Right cardiac atrium (tissue), 5 donors: ENCODE data around the gene FN3KRP. TPM values are rescaled to one million over a fixed set of nuclear protein-coding genes. Genes with fewer than 3 reads are reported as not detected.

Source experiments
- ATAC-seq, 2 donors: fragments of 200-7000 bp; cut with Tn5 transposase; one replicate each; pipeline versions ENCODE4 v1.8.0 to v1.9.1; 2020; ENCODE audit warnings: moderate library complexity in 2 of 2, mild to moderate bottlenecking in 1 of 2
- DNase-seq, 3 donors: peaks; one replicate each; pipeline ENCODE4 v3.0.0-alpha.2; 2020
- H3K27ac ChIP-seq: one replicate; pipeline ENCODE4 v1.5.1; 2013; ENCODE audit warnings: mild to moderate bottlenecking, low read length, control low read depth, moderate library complexity
- H3K27me3 ChIP-seq: one replicate; pipeline ENCODE4 v1.6.1; 2013; ENCODE audit not compliant: control insufficient read depth, insufficient read depth
- H3K4me1 ChIP-seq: one replicate; pipeline ENCODE4 v1.6.1; 2013; ENCODE audit warnings: low read length; ENCODE audit not compliant: control insufficient read depth, insufficient read depth
- H3K4me3 ChIP-seq: one replicate; pipeline ENCODE4 v1.5.1; 2013; ENCODE audit warnings: low read length, control low read depth
- H3K9me3 ChIP-seq: one replicate; pipeline ENCODE4 v1.6.1; 2013; ENCODE audit warnings: low read length; ENCODE audit not compliant: control insufficient read depth
- WGBS: extraction: QIAGEN DNeasy Blood & Tissue Kit; methylation state at CpG from one replicate; pipeline ENCODE4 v1.1.7; 2013; 5-methylcytosine and 5-hydroxymethylcytosine counted together
- intact Hi-C, 4 donors: fragments of 100-400 bp; cut with DNase I; formaldehyde crosslinking; loops; one replicate each; pipeline versions ENCODE4 v1.11.0 to v1.14.0; 2022 to 2023
- polyA plus RNA-seq: library from polyadenylated mRNA; stranded (reverse); fragments of 200-250 nt; gene quantifications from one replicate; pipeline ENCODE4 v1.2.3, GENCODE V29; 2013
- total RNA-seq, 4 donors: library from RNA; stranded (reverse); fragmentation: NEBNext Ultra II Directional; extraction: Animal tissue kit (Norgen Biotek cat#: 25700); gene quantifications; one replicate each; pipeline ENCODE4 v1.2.1, GENCODE V29; 2021
- donor health status: healthy with polysubstance abuse.
- donor health status: DM: no; HTN: yes; CAD: no.
- donor health status: DM: no; HTN: no; CAD: no.
- donor health status: DM: no; HTN: yes; CAD: no; lungs with severe emphysema.
- donor health status: DM: yes; HTN: yes; CAD: no.

The FN3KRP gene
- total and polyA plus RNA-seq, 5 donors, result 10.4 to 15.0 (median 14.1) TPM

DNA sequence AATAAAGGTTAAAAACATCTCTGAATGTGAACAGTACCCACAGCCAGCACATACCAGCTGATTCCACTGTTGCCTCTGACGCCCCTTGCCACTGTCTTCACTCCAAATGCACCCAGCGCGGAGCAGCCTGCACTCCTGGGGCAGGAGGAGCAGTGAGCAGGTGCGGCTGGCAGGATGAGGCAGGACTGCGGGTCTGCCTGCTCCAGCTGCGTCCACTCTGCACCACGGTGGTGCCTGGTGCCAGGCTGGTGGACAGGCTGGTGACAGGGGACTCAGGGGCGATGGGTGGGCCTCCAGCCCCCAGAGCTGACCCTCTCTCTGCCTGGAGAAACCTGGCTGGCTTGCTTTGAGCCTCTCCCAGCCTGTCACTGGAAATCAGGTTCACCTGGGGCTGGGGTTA is 27.4 kb upstream of the FN3KRP start:
- Histone ChIP-seq H3K4me3 (no peak overlapping the region), H3K27me3 (no peaks in the 10 kb centered on the region), H3K9me3 (no peaks in the 10 kb centered on the region), H3K27ac (no peak overlapping the region), H3K4me1 (no peaks in the 10 kb centered on the region)
- intact Hi-C loops, result no loop called here
- DNase-seq (peak in 1 of 3 donors; percentile 17), ATAC-seq (no peak)
- WGBS, result 91% methylated on average over 8 of the region's 8 CpGs

DNA sequence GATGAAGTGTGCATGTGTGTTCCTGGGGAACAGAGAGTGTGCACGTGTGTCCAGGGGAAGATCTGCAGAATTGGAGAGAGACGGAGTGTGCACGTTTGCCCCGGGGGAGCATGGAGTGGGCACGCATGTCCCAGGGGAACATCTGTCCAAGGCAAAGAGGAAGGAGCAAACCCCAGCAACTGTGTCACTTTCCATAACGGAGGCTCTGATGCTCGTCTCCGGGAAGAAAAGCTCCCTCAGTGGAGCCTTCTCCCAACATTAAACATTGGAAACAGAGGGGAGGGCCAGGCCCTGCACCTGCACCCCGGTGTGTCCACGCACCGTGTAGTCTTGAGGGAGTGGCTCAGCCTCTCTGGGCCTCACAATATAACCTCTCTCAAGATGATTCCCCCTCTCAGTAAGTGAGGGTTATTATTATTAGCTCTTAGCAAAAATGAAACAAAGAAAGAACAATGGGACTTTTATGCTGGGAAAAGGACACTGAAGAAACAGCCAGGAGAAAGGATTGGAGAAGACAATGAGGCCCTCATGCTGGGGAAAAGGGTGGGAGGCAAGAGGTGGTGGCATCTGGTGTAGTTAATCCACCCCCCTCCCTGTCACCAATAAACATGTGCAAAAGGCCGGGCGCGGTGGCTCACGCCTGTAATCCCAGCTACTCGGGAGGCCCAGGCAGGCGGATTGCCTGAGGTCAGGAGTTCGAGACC is 25.6 kb upstream of the FN3KRP start:
- intact Hi-C loops, result no loop called here
- H3K4me1 ChIP-seq, result no peaks in the 10 kb centered on the region
- H3K27me3 ChIP-seq, result no peaks in the 10 kb centered on the region
- H3K9me3 ChIP-seq, result no peaks in the 10 kb centered on the region
- no peak for ATAC-seq
- H3K4me3 ChIP-seq, result no peak overlapping the region
- no peak overlapping the region for H3K27ac ChIP-seq
- WGBS, result 76% methylated on average over 18 of the region's 18 CpGs
- DNase-seq, result peak in 1 of 3 donors; percentile 28

- peak in 1 of 3 donors; percentile 14 for DNase-seq
Measured at GRCh38 chr17:82691714-82692113, 24.8 kb upstream of the FN3KRP start.

DNA sequence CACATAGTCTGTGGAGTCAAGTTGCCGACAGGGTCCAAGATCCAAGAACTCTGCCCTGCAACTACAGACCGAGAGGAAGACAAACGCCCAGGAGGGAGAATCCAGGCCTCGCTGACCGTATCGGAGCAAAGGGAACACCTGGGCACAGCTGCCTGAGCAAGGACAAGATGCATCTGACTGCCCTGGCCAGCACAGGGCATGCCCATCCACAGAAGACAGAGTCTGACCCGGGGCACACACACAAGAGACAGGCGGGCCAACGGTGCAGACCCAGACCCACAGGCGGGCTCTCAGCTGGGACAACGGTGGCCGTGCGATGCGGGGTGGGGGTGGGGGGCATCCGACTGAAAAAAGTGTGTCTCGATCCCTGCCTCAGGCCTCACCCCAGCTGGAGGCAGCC is 24.2 kb upstream of the FN3KRP start:
- Histone ChIP-seq H3K27me3 (no peaks in the 10 kb centered on the region), H3K4me1 (no peaks in the 10 kb centered on the region), H3K9me3 (no peaks in the 10 kb centered on the region), H3K27ac (no peak overlapping the region), H3K4me3 (no peak overlapping the region)
- intact Hi-C loops, result no loop called here
- 85% methylated on average over 16 of the region's 16 CpGs for WGBS
- peak in 1 of 3 donors; percentile 31 for DNase-seq
- ATAC-seq, result no peak

More at GRCh38 chr17:82691714-82692113, 24.8 kb upstream of the FN3KRP start:
- no peak overlapping the region for H3K4me3 ChIP-seq
- no peaks in the 10 kb centered on the region for H3K27me3 ChIP-seq
- WGBS, result 93% methylated on average over 14 of the region's 17 CpGs
- H3K9me3 ChIP-seq, result no peaks in the 10 kb centered on the region
- ATAC-seq, result no peak
- H3K27ac ChIP-seq, result no peak overlapping the region
- H3K4me1 ChIP-seq, result no peaks in the 10 kb centered on the region
- intact Hi-C loops, result no loop called here

DNA sequence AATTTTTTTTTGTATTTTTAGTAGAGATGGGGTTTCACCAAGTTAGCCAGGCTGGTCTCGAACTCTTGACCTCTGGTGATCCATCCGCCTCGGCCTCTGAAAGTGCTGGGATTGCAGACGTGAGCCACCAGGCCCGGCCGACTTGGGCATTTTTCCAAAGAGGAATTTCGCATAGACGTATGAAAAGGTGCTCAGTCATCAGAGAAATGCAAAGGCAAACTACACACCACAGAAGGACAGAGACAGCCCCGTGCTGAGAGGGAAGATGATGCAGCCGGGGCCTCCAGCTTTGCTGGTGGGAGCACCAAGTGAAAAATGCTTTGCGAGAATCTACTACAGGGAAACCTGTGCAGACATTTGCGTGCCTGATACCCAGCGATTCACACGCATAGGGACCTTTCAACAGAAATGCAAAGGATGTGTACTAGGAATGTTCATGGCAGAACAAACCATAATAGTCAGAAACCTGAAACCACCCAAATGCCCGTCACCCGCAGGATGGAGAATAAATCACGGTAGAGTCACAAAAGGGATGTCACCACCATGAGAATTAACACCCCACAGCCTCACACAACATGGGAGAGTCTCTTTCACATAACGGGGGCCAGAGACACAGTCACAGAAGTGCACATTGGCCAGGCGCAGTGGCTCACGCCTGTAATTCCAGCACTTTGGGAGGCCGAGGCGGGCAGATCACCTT is 23.2 kb upstream of the FN3KRP start:
- no peak for ATAC-seq
- H3K4me1 ChIP-seq, result no peaks in the 10 kb centered on the region
- H3K4me3 ChIP-seq, result no peak overlapping the region
- H3K27me3 ChIP-seq, result no peaks in the 10 kb centered on the region
- 95% methylated on average over 22 of the region's 22 CpGs for WGBS
- intact Hi-C loops, result no loop called here
- H3K9me3 ChIP-seq, result no peaks in the 10 kb centered on the region
- no peak overlapping the region for H3K27ac ChIP-seq
- peak in 1 of 3 donors; percentile 20 for DNase-seq

- Histone ChIP-seq H3K27me3 (no peaks in the 10 kb centered on the region), H3K4me3 (no peak overlapping the region), H3K27ac (no peak overlapping the region), H3K9me3 (no peaks in the 10 kb centered on the region), H3K4me1 (no peaks in the 10 kb centered on the region)
- intact Hi-C loops, result no loop called here
- WGBS, result 46% methylated on average over 2 of the region's 2 CpGs
- no peak for DNase-seq
- ATAC-seq, result no peak
Measured at GRCh38 chr17:82694647-82695046, 21.9 kb upstream of the FN3KRP start.

- H3K27me3 ChIP-seq, result no peaks in the 10 kb centered on the region
- no peak overlapping the region for H3K4me3 ChIP-seq
- no peaks in the 10 kb centered on the region for H3K4me1 ChIP-seq
- WGBS, result 97% methylated on average over 16 of the region's 17 CpGs
- intact Hi-C loops, result no loop called here
- no peak for ATAC-seq
- peak in 1 of 3 donors; percentile 30 for DNase-seq
- no peaks in the 10 kb centered on the region for H3K9me3 ChIP-seq
- no peak overlapping the region for H3K27ac ChIP-seq
Measured at GRCh38 chr17:82696259-82696658, 20.2 kb upstream of the FN3KRP start.

DNA sequence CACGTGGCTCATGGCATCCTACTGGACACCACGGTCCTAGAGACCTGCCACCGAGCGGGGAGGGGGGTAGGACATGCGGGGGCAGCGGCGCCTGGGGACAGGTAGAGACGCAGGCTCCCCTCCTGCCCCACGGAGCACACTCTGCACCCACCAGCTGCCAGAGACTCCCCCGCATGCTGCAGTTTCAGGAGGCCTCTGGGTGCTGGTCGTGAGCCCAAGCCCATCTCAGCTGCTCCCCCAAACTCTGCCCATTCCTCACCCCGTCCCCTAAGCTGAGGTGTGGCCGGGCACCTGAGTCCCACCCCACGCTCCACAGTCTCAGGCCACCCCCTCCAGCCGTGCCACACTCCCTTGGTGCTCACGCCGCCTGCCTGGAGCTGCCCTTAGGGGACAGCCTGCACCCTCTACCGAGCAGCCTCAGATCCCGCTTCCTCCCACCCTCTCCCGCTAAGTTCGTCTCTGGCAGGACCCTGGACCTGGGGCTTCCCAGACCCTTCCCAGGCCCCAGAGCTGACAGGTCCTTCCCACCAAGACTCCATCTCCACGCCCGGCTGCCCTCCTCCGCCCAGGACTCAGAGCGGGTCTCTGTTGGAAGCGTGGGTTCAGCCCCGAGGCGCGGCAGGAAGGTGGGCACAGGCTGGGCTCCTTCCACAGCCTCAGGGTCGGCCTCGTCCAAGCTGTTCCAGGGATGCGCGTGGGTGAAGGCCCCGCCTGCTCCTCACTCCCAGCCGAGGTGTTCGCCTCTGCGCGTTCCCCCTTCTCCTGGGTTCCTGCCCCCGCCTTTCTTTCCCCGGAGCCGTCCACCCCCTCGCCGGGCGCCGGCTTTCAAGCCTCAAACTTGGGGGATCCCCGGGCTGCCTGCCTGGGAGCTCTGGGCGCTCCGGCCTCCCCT is 19.3 kb upstream of the FN3KRP start:
- DNase-seq (peak in 1 of 3 donors; percentile 61), ATAC-seq (no peak)
- WGBS, result 35% methylated on average over 48 of the region's 48 CpGs
- no peaks in the 10 kb centered on the region for H3K4me1 ChIP-seq
- H3K4me3 ChIP-seq, result peak overlapping the region; percentile 62
- no peak overlapping the region for H3K27ac ChIP-seq
- H3K27me3 ChIP-seq, result no peaks in the 10 kb centered on the region
- intact Hi-C loops, result no loop called here
- no peaks in the 10 kb centered on the region for H3K9me3 ChIP-seq

DNA sequence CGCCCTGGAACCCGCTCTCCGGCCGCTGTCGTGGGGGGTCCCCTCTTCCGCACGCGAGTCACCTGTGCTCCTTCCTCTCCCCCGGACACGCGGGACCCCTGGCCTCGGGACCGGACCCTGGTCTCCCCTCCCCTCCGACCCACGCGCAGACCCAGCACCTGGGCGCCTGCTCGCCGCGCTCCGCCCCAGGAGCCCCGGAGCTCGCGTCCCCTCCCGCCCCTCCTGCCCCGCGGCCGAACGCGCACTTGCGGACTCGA is 18.8 kb upstream of the FN3KRP start:
- Histone ChIP-seq H3K27ac (no peak overlapping the region), H3K9me3 (no peaks in the 10 kb centered on the region), H3K4me3 (peak overlapping the region; percentile 62), H3K4me1 (no peaks in the 10 kb centered on the region), H3K27me3 (no peaks in the 10 kb centered on the region)
- intact Hi-C loops, result no loop called here
- no peak for ATAC-seq
- DNase-seq, result no peak
- WGBS, result under 1% methylated on average over 32 of the region's 32 CpGs

GRCh38 chr17:82698065-82698973 is 18.2 kb upstream of the FN3KRP start, which contains the start of gene RAB40B:
Gene RAB40B, minus strand, starts transcription at chr17:82698698. Its CDS starts 102 bp downstream, at chr17:82698596.
- Histone ChIP-seq H3K27me3 (no peaks in the 10 kb centered on the region), H3K4me3 (peak within 1 kb of the TSS; percentile 66), H3K9me3 (no peaks in the 10 kb centered on the region), H3K27ac (peak within 1 kb of the TSS; percentile 53), H3K4me1 (no peaks in the 10 kb centered on the region)
- DNase-seq (peak; percentile 99 to 100 (median 100)), ATAC-seq (peak; percentile 99)
- intact Hi-C loops, result no loop called here
- under 1% methylated on average over 111 of the region's 112 CpGs for WGBS
